VCaP (cell line): ENCODE results near the gene PGM2.
A peak's percentile ranks its signal among the peaks of the same experiment; 100 is the strongest.

ENCODE experiments used
- H3K27ac ChIP-seq: fragments of 450-650 bp; 2 replicates; pipeline ENCODE4 v1.5.1; 2017
- CTCF ChIP-seq: fragments of 450-650 bp; conservative IDR thresholded peaks from 2 replicates; pipeline ENCODE4 v1.5.1; 2017; ENCODE audit warnings: mild to moderate bottlenecking, moderate library complexity

PGM2 gene

GRCh38 chr4:37793562-37793961, 32.9 kb upstream of the PGM2 start:
- peak; percentile 96 for TF ChIP-seq CTCF
- H3K27ac ChIP-seq: no peak overlapping the region

- TF ChIP-seq CTCF: no peak
- H3K27ac ChIP-seq: no peak overlapping the region
Measured at GRCh38 chr4:37794056-37794455, 32.4 kb upstream of the PGM2 start.

- H3K27ac ChIP-seq: no peak overlapping the region
- no peak for TF ChIP-seq CTCF
Measured at GRCh38 chr4:37795581-37796195, 30.8 kb upstream of the PGM2 start.

- TF ChIP-seq CTCF: no peak
- H3K27ac ChIP-seq: no peak overlapping the region
Measured at GRCh38 chr4:37797374-37797773, 29.1 kb upstream of the PGM2 start.

GRCh38 chr4:37797923-37798322, 28.6 kb upstream of the PGM2 start:
- no peak overlapping the region for H3K27ac ChIP-seq
- no peak for TF ChIP-seq CTCF

- no peak overlapping the region for H3K27ac ChIP-seq
- no peak for TF ChIP-seq CTCF
Measured at GRCh38 chr4:37798616-37799015, 27.9 kb upstream of the PGM2 start.

GRCh38 chr4:37799941-37800554, 26.4 kb upstream of the PGM2 start:
- no peak overlapping the region for H3K27ac ChIP-seq
- no peak for TF ChIP-seq CTCF
